Endothelial cell of umbilical vein (primary cell): ENCODE data around the gene GRM7.

Source experiments
- EZH2 ChIP-seq: IDR thresholded peaks from 2 replicates; pipeline ENCODE4 v1.6.1; 2012; ENCODE audit warnings: borderline replicate concordance, low read depth, mild to moderate bottlenecking, moderate library complexity, low read length, inconsistent platforms; ENCODE audit not compliant: severe bottlenecking
- POLR2A ChIP-seq: IDR thresholded peaks from 2 replicates; pipeline ENCODE4 v1.6.1; 2012; ENCODE audit warnings: low read depth, mild to moderate bottlenecking, control low read depth, low read length
- POLR2AphosphoS5 ChIP-seq: IDR thresholded peaks from 2 replicates; pipeline ENCODE4 v1.6.1; 2012; ENCODE audit warnings: low read depth, mild to moderate bottlenecking, control low read depth, low read length, moderate library complexity; ENCODE audit not compliant: insufficient read depth
- TF ChIP-seq, protein P1 (sequence below), 2 donors: IDR thresholded peaks; 1 replicate in 1 of 2; 2 replicates in 1 of 2; pipeline ENCODE4 v1.5.1; 2011; ENCODE audit warnings: low read length in 2 of 2, mild to moderate bottlenecking in 2 of 2, moderate library complexity in 2 of 2, control low read depth in 1 of 2, inconsistent platforms in 1 of 2, low read depth in 1 of 2; ENCODE audit not compliant: insufficient read depth in 1 of 2; ENCODE audit errors: extremely low read depth in 1 of 2

DNA sequence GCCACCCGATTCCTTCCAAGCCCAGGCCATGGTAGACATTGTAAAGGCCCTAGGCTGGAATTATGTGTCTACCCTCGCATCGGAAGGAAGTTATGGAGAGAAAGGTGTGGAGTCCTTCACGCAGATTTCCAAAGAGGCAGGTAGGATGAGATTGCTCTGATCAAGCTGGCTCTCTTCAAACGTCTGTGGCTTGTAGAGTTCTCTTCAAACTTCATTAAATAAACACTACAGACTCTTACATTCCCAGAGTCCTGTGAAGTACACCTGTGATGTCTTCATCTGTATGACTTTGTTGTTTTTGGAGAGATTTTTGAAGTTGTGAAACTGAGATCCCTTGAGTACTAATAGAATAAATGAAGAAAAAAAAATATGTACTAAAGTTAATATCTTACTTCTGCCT is 285.6 kb downstream of the GRM7 start:
- TF ChIP-seq, protein P1, sequence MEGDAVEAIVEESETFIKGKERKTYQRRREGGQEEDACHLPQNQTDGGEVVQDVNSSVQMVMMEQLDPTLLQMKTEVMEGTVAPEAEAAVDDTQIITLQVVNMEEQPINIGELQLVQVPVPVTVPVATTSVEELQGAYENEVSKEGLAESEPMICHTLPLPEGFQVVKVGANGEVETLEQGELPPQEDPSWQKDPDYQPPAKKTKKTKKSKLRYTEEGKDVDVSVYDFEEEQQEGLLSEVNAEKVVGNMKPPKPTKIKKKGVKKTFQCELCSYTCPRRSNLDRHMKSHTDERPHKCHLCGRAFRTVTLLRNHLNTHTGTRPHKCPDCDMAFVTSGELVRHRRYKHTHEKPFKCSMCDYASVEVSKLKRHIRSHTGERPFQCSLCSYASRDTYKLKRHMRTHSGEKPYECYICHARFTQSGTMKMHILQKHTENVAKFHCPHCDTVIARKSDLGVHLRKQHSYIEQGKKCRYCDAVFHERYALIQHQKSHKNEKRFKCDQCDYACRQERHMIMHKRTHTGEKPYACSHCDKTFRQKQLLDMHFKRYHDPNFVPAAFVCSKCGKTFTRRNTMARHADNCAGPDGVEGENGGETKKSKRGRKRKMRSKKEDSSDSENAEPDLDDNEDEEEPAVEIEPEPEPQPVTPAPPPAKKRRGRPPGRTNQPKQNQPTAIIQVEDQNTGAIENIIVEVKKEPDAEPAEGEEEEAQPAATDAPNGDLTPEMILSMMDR (IDR thresholded peaks at IDR 0.05; ENCODE audit: extremely low read depth in 1 of 2, insufficient read depth in 1 of 2, low read depth in 1 of 2, low read length in 2 of 2): no peak
- TF ChIP-seq EZH2: no peak
- no peak for TF ChIP-seq POLR2A
- TF ChIP-seq POLR2AphosphoS5: no peak
